Dedifferentiated amniotic fluid mesenchymal stem cell (primary cell): Measurements from ENCODE around the gene HSD17B1.
"Not testable (repeated sequence)": the region's sequence is repeated elsewhere in the genome, so short reads cannot be mapped to it uniquely, and the experiment has no call there.

Experiments
- DNase-seq: peaks from one replicate; pipeline ENCODE4 v3.0.0-alpha.2; 2016; ENCODE audit errors: extremely low spot score

HSD17B1 gene

DNA sequence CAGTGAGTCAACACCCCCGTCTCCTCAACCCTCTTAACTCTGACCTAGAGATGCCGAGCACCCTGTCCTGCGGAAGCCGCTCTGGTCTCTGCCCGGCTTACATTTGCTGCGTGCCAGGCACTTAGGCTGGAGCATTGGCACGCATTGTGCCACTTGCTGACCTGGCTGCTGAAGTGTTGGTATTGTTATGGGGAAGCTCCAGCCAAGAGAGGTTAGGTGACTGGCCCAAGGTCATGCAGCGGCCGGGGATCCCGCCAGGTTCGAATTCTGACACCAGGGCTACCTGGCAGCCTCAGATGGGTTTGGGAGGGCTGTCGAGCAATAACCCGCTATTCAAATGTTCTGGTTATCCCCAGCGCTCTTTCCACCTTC, 5.0 kb upstream of the HSD17B1 start:
- no peak for DNase-seq

DNA sequence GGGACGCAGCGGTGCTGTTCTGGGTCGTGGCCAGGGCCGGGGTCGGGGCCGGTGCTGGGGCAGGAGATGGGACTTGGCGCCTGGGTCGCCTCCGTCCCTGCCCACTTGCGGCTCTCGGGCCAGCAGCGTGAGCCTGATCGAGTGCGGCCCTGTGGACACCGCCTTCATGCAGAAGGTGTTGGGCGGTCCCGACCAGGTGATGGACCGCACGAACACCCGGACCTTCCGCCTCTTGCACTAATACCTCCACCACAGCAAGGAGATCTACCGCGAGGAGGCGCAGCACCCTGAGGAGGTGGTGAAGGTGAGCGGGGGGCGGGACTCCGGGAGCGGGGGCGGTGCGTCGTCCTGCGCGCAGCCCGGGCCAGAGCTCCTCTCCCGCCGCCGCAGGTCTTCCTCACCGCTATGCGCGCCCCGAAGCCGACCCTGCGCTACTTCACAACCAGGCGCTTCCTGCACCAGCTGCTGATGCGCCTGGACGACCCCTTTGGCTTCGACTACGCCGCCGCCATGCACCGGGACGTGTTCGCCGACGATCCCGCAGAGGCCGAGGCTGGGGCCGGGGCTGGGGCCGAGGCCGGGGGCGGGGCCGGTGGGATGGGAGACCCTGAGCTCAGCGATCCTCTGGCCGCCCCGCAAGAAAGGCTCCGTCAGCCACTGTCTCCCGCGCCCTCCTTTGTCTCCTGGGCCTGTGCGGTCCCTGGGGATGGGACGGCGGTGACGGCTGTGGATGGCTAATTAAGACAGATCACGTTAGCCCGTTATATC, 4.5 kb upstream of the HSD17B1 start:
- no peak for DNase-seq

DNA sequence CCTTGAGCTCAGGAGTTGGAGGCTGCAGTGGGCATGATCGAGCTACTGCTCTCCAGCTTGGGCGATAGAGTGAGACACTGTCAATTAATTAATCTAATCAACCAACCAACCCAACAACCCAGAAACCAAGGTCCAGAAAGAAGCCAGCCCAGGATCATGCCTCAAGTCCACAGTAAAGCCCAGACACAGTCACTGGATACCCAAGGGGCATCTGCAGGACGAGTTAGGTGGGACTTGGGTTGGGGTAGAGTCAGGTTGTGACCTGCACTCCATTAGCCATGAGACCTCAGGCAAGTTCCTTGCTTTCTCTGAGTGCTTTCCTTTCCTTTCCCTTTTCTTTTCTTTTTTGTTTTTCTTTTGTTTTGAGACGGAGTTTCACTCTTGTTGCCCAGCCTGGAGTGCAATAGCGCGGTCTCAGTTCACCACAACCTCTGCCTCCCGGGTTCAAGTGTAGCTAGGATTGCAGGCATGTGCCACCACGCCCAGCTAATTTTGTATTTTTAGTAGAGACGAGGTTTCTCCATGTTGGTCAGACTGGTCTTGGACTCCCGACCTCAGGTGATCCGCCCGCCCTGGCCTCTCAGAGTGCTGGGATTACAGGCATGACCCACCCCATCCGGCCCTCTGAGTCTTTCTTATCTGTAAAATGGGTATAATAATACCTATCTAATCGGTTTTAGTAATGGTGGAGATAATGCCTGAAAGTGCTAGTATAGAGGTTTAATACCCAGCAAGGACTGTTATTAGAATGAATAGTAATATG, 3.5 kb upstream of the HSD17B1 start:
- DNase-seq: no peak

DNA sequence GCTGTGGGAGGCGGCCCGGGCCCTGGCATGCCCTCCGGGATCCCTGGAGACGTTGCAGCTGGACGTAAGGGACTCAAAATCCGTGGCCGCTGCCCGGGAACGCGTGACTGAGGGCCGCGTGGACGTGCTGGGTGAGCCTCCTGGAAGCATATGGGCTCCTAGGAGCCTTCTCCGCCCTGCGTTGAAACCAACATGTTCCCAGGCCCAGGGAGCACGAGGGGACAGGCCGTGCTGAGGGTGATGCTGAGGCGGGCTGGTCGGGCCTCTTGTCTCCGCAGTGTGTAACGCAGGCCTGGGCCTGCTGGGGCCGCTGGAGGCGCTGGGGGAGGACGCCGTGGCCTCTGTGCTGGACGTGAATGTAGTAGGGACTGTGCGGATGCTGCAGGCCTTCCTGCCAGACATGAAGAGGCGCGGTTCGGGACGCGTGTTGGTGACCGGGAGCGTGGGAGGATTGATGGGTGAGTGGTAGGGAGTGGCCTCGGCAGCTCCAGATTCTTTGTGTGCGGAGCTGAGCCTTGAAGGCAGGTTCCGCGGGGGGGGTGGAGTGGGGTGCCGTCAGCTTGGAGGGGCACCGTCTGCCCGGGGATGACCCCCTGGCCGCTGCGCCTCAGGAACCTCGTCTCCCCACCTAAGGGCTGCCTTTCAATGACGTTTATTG, 567 bp downstream of the HSD17B1 start:
- DNase-seq: no peak

DNA sequence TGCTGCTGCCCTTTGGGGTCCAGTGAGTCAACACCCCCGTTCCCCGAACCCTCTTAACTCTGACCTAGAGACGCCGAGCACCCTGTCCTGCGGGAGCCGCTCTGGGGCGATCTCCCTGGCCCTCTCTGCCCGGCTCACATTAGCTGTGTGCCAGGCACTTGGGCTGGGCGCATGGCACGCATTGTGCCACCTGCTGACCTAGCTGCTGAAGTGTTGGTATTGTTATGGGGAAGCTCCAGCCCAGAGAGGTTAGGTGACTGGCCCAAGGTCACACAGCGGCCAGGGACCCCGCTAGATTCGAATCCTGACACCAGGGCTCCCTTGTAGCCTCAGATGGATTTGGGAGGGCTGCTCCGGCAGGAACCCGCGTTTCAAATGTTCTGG, 1.1 kb downstream of the HSD17B1 start:
- DNase-seq: no peak

DNA sequence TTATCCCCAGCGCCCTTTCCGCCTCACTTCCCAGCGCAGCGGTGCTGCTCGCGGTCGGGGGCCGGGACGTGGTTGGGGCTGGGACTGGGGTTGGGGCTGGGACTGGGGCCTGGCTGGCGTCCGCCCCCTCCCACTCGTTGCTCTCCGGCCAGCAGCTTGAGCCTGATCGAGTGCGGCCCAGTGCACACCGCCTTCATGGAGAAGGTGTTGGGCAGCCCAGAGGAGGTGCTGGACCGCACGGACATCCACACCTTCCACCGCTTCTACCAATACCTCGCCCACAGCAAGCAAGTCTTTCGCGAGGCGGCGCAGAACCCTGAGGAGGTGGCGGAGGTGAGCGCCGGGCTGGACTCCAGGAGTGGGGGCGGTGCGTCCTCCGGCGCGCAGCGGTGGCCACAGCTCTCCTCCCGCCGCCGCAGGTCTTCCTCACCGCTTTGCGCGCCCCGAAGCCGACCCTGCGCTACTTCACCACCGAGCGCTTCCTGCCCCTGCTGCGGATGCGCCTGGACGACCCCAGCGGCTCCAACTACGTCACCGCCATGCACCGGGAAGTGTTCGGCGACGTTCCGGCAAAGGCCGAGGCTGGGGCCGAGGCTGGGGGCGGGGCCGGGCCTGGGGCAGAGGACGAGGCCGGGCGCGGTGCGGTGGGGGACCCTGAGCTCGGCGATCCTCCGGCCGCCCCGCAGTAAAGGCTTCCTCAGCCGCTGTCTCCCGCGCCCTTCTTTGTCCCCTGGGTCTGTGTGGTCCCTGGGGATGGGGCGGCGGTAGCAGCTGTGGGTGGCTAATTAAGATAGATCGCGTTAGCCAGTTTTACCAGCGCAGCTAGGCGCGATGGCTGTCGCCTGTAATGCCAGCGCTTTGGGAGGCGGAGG, 1.8 kb downstream of the HSD17B1 start:
- DNase-seq: peak; percentile 46

DNA sequence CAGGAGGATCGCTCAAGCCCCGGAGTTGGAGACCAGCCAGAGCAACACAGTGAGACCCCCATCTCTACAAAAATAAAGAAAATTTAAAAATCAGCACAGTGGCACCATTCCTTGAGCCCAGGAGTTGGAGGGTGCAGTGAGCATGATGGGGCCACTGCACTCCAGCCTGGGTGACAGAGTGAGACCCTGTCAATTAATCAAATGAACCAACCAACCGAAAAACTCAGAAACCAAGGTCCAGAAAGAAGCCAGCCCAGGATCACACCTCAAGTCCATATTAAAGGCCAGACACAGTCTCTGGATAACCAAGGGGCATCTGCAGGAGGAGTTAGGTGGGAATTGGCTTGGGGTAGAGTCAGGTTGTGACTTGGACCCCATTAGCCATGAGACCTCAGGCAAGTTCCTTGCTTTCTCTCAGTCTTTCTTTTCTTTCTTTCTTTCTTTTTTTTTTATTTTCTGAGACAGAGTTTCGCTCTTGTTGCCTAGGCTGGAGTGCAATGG, 2.4 kb downstream of the HSD17B1 start:
- DNase-seq: no peak

DNA sequence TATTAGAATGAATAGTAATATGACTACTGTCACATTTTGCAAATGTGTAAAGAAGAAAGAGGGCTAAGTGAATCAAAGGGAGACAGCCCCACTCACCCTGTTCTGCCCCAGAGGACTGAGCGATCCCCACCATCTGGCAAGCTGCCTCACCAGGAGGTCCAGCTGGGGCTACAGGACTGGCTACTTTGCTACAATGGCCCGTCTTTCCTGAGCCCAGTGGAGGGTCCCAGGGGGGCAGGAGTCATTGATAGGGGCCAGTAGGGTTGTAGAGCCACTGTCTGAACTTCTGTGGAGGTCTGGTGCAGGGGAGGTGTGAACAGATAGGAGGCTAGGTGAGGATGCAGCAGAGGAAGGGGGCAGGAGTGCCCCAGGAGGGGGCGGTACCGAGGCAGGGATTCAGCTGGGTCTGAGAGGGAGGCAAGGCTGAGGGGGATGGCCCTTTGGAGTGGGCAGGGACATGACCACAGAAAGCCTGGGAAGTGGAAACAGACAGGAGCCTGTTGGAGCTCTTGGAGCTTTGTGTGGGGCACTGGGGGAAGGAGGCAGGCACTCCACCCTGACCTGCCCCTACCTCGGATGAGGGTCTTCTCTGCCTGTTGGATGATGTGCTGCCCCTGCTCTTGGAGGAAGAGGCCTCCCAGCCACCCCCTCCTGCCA, 3.4 kb downstream of the HSD17B1 start:
- DNase-seq: not testable (repeated sequence)

DNA sequence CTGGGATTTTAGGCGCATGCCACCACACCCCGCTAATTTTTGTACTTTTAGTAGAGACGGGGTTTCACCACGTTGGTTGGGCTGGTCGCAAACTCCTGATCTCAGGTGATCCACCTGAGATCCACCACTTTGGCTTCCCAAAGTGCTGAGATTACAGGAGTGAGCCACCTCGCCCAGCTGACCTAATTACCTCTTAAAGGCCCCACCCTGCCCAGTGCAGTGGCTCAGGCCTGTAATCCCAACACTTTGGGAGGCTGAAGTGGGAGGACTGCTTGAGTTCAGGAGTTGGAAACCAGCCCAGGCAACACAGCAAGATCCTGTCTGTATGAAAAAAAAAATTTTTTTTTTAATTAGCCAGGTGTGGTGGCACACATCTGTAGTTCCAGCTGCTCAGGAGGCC, 6.4 kb downstream of the HSD17B1 start:
- DNase-seq: no peak

DNA sequence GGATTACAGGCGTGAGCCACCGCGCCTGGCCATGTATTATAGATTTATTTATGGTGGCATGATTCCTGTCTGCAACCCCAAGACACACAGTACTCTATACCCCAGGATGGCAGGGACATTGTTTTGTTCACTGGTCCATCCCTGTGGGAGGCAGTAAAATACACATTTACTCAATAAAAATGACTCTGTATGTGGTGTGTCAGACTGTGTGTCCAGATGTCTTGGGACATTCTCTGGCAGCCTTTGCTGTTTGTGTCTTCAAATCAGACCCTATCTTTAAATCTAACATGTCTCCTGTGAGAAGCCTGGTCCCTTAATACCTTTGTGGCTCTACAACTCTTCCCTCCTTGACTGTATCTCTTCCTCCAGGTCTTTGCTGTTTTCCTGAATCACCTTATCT, 7.5 kb downstream of the HSD17B1 start:
- no peak for DNase-seq

DNA sequence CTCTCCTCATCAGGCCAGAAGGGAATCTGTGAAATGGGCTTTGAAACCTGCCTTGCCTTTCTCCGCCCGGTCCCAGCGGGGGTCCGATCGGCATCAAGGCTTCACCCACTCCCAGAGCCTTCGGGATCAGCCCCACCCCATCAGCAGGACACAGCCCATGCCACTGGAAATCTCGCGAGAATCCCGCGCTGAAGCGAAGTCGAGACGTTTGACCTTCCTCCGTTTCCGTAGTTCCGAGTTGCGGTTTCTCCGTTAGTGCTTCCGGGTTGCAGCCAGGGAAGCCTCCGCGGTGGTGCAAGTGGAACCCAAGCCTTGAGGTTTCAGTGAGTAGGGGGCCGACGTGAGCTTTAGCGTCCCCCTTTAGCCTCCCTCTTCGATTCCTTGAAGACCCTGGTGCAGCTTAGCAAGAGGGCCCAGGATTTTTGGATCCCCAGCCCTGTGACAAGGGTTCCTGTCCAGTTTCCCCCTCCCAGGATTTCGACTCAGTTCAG, 9.2 kb downstream of the HSD17B1 start, which contains the start of gene COASY:
COASY (plus strand) TSS at position 252 of the 491 bp plus-strand sequence. CDS start 475 bp downstream, outside the sequence.
- peak; percentile 99 for DNase-seq

DNA sequence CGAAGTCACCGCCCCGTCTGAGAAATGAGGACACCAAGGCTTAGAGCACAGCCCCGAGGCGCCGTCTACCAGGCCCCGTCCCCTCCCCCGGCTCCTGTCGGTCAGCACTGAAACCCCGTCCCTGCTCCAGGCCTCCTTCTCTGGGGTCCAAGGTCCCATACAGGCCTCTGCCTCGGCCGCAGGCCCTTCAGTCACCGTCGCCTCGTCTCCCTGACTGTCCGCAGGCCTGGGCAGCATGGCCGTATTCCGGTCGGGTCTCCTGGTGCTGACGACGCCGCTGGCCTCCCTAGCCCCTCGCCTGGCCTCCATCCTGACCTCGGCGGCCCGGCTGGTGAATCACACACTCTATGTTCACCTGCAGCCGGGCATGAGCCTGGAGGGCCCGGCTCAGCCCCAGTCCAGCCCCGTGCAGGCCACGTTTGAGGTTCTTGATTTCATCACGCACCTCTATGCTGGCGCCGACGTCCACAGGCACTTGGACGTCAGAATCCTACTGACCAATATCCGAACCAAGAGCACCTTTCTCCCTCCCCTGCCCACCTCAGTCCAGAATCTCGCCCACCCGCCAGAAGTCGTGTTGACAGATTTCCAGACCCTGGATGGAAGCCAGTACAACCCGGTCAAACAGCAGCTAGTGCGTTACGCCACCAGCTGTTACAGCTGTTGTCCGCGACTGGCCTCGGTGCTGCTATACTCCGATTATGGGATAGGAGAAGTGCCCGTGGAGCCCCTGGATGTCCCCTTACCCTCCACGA, 9.8 kb downstream of the HSD17B1 start:
- DNase-seq: no peak

DNA sequence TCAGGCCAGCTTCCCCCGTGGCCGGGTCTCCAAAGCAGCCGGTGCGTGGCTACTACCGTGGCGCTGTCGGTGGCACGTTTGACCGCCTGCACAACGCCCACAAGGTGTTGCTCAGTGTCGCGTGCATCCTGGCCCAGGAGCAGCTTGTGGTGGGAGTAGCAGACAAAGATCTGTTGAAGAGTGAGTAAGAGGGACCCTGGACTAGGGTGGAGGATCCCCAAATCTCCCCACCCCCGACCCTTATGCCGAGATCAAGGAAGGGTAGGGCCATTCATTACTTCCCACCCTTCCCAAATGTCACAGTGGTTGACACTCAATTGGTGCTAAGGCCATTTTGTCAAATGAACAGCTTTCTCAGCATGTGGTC, 10.4 kb downstream of the HSD17B1 start:
- no peak for DNase-seq

DNA sequence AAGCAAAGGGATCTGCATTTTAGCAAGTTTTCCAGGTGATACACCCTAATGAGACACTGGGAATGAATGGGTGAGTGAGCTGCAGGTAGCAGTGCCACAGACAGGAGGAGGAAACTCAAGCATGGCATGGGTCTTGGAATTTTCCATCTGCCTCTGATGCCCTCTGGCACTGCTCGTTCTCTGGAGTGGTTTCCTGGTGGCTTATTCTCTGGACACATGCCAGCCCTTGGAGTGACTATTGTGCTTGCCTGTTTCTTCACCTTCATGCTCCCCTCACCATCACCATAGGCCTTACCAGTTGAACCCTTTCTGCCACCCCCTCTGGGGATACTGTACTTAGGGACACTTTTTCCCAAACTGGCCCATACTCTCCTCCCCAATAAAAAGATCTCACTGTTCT, 10.8 kb downstream of the HSD17B1 start:
- no peak for DNase-seq

DNA sequence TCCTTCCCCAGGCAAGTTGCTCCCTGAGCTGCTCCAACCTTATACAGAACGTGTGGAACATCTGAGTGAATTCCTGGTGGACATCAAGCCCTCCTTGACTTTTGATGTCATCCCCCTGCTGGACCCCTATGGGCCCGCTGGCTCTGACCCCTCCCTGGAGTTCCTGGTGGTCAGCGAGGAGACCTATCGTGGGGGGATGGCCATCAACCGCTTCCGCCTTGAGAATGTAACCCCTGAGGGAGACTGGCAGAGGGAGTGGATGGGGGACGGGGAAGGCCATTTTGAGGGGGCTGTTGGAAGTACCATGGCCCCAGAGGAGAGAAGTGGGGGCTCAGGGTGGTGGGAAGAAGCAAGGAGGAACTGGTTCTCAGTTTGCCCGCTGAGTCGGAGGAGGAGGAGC, 11.2 kb downstream of the HSD17B1 start:
- no peak for DNase-seq

DNA sequence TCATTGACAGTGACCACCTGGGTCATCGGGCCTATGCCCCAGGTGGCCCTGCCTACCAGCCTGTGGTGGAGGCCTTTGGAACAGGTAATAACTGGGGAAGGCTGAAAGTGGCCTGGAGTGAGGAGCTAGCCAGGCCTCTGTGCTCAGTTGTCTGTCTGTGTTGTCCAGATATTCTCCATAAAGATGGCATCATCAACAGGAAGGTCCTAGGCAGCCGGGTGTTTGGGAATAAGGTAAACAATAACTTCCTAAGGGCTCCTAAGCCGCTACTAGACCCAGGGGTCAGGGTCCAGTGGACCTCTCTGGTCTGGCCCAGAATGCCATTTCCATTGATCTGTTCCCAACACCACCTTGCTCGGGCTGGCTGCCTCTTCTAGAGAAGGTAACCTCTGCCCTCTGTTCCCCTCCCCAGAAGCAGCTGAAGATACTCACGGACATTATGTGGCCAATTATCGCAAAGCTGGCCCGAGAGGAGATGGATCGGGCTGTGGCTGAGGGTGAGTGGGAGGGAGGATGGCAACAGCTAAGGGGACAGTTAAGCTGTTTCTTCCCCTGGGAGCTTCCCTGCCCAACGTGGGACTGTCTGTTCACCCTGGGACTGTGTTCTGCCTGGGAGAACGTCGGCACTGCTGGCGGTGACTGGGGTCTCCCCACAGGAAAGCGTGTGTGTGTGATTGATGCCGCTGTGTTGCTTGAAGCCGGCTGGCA, 12.2 kb downstream of the HSD17B1 start:
- no peak for DNase-seq

DNA sequence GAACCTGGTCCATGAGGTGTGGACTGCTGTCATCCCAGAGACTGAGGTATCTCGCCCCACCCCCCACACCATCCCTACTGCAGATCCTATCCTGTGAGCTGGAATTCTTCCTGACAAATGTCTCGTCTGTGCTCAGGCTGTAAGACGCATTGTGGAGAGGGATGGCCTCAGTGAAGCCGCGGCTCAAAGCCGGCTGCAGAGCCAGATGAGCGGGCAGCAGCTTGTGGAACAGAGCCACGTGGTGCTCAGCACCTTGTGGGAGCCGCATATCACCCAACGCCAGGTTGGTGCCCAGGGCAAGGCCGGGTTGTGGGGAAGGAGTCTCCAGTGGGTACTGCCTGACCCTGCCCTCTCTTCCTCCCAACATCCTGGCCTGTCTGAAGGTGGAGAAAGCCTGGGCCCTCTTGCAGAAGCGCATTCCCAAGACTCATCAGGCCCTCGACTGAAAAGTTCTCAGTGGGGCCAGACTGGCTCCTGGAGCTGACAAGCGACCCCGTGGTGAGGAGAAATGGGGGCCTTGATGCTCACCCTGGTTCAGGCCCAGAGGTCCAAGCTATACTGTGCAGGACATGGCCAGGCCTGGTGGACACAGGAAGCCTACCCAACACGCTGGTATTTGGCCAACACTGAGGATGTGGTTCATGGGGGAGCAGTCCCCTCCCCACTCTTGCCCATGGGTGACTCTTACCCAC, 12.9 kb downstream of the HSD17B1 start:
- no peak for DNase-seq

DNA sequence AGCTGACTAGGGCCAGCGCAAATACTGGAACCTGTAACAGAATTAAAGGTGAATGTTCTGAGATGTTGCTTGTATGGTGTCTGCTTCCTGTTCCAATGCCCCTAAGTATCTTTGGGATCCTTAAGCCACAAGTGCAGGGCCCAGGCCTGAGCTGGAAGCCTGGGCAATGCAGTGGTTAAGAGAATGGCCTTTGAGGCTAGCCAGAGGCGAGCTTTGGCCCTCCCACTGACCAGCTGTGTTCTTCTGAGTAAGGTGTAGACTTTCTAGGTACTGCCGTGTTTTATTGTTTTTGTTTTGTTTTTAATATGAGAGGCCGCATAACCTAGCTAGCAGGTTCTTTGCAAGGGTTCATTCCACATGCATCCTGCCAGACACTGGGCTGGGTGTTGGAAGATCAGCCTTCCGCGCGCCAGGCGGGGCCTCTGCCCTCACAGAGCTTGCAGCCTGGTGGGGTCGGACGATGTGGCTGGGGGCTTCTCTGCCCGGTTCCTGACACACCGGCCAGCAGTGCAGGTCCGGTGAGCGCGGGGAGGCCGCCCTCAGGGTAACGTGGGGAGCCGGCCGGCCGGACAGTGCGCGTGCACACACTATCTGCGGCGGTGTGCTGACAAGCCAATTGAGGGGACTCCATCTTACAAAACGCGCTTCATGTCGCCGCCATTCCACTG, 13.6 kb downstream of the HSD17B1 start:
- no peak for DNase-seq
